ENCODE measurements around the gene ELOF1. TPM values are rescaled to one million over a fixed set of nuclear protein-coding genes. Genes with fewer than 3 reads are reported as not detected.

ELOF1 gene
- total and polyA plus RNA-seq, 2 of the 13 experiments (the other 11 are each of a cell fraction or from before 2014, with no cell fraction given) = 14.5 to 43.2 TPM

DNA sequence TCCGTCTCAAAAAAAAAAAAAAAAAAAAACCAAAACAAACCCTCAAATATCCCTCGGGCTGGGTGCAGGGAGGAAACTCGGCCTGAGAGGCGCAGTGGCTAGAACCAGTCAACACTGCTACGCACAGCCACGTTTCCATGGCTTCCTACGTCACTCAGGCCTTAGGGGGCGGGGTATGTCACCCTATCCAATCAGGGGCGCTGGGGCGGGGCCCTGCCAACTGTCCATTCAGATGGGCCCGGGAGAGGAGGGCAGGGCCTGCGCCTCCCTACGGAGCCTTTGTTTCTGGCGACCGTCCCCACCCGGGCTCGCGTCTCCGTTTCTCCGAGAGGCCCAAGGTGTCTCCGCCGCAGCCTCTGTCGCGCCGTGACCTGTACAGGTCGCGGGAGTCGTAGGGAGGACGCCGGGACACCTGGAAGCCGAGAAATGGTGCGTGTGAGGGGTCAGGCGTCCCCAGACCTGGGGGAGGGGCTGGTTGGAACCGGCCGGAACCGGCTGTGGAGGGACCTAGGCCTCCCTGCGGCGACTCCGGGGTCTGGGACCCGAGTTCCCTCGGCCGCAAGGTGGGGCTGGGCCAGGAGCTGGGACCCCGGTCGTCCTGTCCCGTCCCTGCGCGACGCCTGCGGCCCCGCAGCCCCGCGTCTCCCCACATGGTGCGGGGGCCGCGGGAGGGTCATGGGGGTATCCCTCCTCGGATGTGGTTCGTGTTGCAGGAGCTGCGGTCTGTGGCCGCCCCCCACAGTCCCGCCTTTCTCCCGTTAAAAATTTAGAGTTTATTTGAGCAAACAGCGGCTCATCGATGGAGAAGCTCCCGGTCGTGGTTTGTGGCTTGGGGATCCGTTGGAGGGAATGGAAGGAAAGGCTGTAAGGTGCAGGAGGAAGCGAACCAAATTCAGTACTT, 38.4 kb upstream of the ELOF1 start, which contains the start of gene ZNF627 (continued):
- TF ChIP-seq ZNF280D (CRISPR knock-in tag; IDR thresholded peaks at IDR 0.05) (peak; percentile 55; the same call in 1 of the 2 replicates), REL (CRISPR knock-in tag; conservative IDR thresholded peaks at IDR 0.05) (no peak), ZNF263 (CRISPR knock-in tag; IDR thresholded peaks at IDR 0.05) (peak; percentile 71), FOXP1 (IDR thresholded peaks at IDR 0.05) (no peak), FOXP1 (CRISPR knock-in tag; IDR thresholded peaks at IDR 0.05) (no peak), YY1 (IDR thresholded peaks at IDR 0.05; ENCODE audit: insufficient read depth, insufficient replicate concordance, low read depth, low read length) (peak; percentile 62), ZMYM3 (CRISPR knock-in tag; IDR thresholded peaks at IDR 0.05) (no peak), SOX5 (CRISPR knock-in tag; IDR thresholded peaks at IDR 0.05; ENCODE audit: borderline replicate concordance) (no peak; the same call in 1 of the 2 replicates), ZBTB1 (CRISPR knock-in tag; IDR thresholded peaks at IDR 0.05; ENCODE audit: borderline replicate concordance) (no peak), TSC22D2 (CRISPR knock-in tag; IDR thresholded peaks at IDR 0.05; ENCODE audit: borderline replicate concordance) (peak; percentile 26; the same call in 1 of the 2 replicates), NFKB2 (CRISPR knock-in tag; IDR thresholded peaks at IDR 0.05; ENCODE audit: borderline replicate concordance) (peak; percentile 87; the same call in 1 of the 2 replicates), ZNF569 (CRISPR knock-in tag; IDR thresholded peaks at IDR 0.05; ENCODE audit: borderline replicate concordance) (no peak), GTF2F1 (IDR thresholded peaks at IDR 0.05; ENCODE audit: low read length) (0 out of 2 replicates have a peak, but pooled peaks have one; percentile 43), ZNF747 (CRISPR knock-in tag; IDR thresholded peaks at IDR 0.05; ENCODE audit: borderline replicate concordance) (peak; percentile 89; the same call in 1 of the 2 replicates), FOSL1 (CRISPR knock-in tag; IDR thresholded peaks at IDR 0.05; ENCODE audit: borderline replicate concordance) (no peak), HES4 (CRISPR knock-in tag; IDR thresholded peaks at IDR 0.05; ENCODE audit: borderline replicate concordance) (peak; percentile 67; the same call in 1 of the 2 replicates), ZMAT3 (CRISPR knock-in tag; conservative IDR thresholded peaks at IDR 0.05) (peak; percentile 80; the same call in 1 of the 2 replicates), ZFP41 (CRISPR knock-in tag; IDR thresholded peaks at IDR 0.05; ENCODE audit: borderline replicate concordance) (peak; percentile 52; the same call in 1 of the 2 replicates)
- TF ChIP-seq, protein P1, sequence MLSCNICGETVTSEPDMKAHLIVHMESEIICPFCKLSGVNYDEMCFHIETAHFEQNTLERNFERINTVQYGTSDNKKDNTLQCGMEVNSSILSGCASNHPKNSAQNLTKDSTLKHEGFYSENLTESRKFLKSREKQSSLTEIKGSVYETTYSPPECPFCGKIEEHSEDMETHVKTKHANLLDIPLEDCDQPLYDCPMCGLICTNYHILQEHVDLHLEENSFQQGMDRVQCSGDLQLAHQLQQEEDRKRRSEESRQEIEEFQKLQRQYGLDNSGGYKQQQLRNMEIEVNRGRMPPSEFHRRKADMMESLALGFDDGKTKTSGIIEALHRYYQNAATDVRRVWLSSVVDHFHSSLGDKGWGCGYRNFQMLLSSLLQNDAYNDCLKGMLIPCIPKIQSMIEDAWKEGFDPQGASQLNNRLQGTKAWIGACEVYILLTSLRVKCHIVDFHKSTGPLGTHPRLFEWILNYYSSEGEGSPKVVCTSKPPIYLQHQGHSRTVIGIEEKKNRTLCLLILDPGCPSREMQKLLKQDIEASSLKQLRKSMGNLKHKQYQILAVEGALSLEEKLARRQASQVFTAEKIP (CRISPR knock-in tag; IDR thresholded peaks at IDR 0.05; ENCODE audit: borderline replicate concordance) = no peak
- TF ChIP-seq, protein P2, sequence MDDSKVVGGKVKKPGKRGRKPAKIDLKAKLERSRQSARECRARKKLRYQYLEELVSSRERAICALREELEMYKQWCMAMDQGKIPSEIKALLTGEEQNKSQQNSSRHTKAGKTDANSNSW (CRISPR knock-in tag; IDR thresholded peaks at IDR 0.05; ENCODE audit: borderline replicate concordance) = no peak
- TF ChIP-seq, protein P3, sequence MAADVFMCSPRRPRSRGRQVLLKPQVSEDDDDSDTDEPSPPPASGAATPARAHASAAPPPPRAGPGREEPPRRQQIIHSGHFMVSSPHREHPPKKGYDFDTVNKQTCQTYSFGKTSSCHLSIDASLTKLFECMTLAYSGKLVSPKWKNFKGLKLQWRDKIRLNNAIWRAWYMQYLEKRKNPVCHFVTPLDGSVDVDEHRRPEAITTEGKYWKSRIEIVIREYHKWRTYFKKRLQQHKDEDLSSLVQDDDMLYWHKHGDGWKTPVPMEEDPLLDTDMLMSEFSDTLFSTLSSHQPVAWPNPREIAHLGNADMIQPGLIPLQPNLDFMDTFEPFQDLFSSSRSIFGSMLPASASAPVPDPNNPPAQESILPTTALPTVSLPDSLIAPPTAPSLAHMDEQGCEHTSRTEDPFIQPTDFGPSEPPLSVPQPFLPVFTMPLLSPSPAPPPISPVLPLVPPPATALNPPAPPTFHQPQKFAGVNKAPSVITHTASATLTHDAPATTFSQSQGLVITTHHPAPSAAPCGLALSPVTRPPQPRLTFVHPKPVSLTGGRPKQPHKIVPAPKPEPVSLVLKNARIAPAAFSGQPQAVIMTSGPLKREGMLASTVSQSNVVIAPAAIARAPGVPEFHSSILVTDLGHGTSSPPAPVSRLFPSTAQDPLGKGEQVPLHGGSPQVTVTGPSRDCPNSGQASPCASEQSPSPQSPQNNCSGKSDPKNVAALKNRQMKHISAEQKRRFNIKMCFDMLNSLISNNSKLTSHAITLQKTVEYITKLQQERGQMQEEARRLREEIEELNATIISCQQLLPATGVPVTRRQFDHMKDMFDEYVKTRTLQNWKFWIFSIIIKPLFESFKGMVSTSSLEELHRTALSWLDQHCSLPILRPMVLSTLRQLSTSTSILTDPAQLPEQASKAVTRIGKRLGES (CRISPR knock-in tag; IDR thresholded peaks at IDR 0.05; ENCODE audit: borderline replicate concordance) = no peak
